ENCODE data around the gene MED4.
A peak's percentile ranks its signal among the peaks of the same experiment; 100 is the strongest.

MED4 gene

GRCh38 chr13:48126944-48127830 lies 32.3 kb upstream of the MED4 start:
- TF ChIP-seq CTCF (conservative IDR thresholded peaks at IDR 0.05; ENCODE audit: control insufficient read depth, insufficient read depth, low read depth, low read length): peak; percentile 78
- no peak overlapping the region for H3K4me3 ChIP-seq (ENCODE audit: control insufficient read depth, low read depth, low read length)
- peak; percentile 80 for DNase-seq (ENCODE audit: low read depth)

GRCh38 chr13:48125794-48126228 lies 30.9 kb upstream of the MED4 start:
- DNase-seq (ENCODE audit: low read depth): peak; percentile 49
- H3K4me3 ChIP-seq (ENCODE audit: control insufficient read depth, low read depth, low read length): no peak overlapping the region
- TF ChIP-seq CTCF (conservative IDR thresholded peaks at IDR 0.05; ENCODE audit: control insufficient read depth, insufficient read depth, low read depth, low read length): no peak

- TF ChIP-seq CTCF (conservative IDR thresholded peaks at IDR 0.05; ENCODE audit: control insufficient read depth, insufficient read depth, low read depth, low read length): no peak
- DNase-seq (ENCODE audit: low read depth): no peak
- no peak overlapping the region for H3K4me3 ChIP-seq (ENCODE audit: control insufficient read depth, low read depth, low read length)
Observed at GRCh38 chr13:48123812-48124211, 28.9 kb upstream of the MED4 start.

GRCh38 chr13:48121733-48122132 lies 26.8 kb upstream of the MED4 start:
- H3K4me3 ChIP-seq (ENCODE audit: control insufficient read depth, low read depth, low read length): no peak overlapping the region
- DNase-seq (ENCODE audit: low read depth): no peak
- no peak for TF ChIP-seq CTCF (conservative IDR thresholded peaks at IDR 0.05; ENCODE audit: control insufficient read depth, insufficient read depth, low read depth, low read length)

GRCh38 chr13:48120241-48120640 lies 25.3 kb upstream of the MED4 start:
- no peak overlapping the region for H3K4me3 ChIP-seq (ENCODE audit: control insufficient read depth, low read depth, low read length)

GRCh38 chr13:48118030-48118429 lies 23.1 kb upstream of the MED4 start:
- H3K4me3 ChIP-seq (ENCODE audit: control insufficient read depth, low read depth, low read length): no peak overlapping the region
- no peak for TF ChIP-seq CTCF (conservative IDR thresholded peaks at IDR 0.05; ENCODE audit: control insufficient read depth, insufficient read depth, low read depth, low read length)
- no peak for DNase-seq (ENCODE audit: low read depth)

More at GRCh38 chr13:48120241-48120640, 25.3 kb upstream of the MED4 start:
- no peak for TF ChIP-seq CTCF (conservative IDR thresholded peaks at IDR 0.05; ENCODE audit: control insufficient read depth, insufficient read depth, low read depth, low read length)
- DNase-seq (ENCODE audit: low read depth): no peak
